Liver (tissue), 9 donors: ENCODE measurements around the gene CALML5. TPM values are rescaled to one million over a fixed set of nuclear protein-coding genes. Genes with fewer than 3 reads are reported as not detected.

Source experiments
- DNase-seq: peaks from one replicate; pipeline ENCODE4 v3.0.0-alpha.2; 2017; ENCODE audit warnings: low spot score
- H3K27ac ChIP-seq, 2 donors: one replicate each; pipeline ENCODE4 v1.7.0; 2013; ENCODE audit warnings: inconsistent platforms in 2 of 2, low read length in 2 of 2, control low read depth in 1 of 2, low read depth in 1 of 2, mild to moderate bottlenecking in 1 of 2
- H3K27me3 ChIP-seq, 4 donors: one replicate each; pipeline versions ENCODE4 v1.6.1 to v1.7.0; 2013; ENCODE audit warnings: low read length in 3 of 4, inconsistent platforms in 1 of 4, mild to moderate bottlenecking in 1 of 4, moderate library complexity in 1 of 4; ENCODE audit not compliant: control insufficient read depth in 4 of 4, insufficient read depth in 4 of 4
- H3K36me3 ChIP-seq, 4 donors: one replicate each; pipeline versions ENCODE4 v1.6.1 to v1.7.0; 2013; ENCODE audit warnings: low read length in 3 of 4, mild to moderate bottlenecking in 3 of 4, low read depth in 1 of 4, moderate library complexity in 1 of 4; ENCODE audit not compliant: control insufficient read depth in 4 of 4, insufficient read depth in 3 of 4
- H3K4me1 ChIP-seq, 4 donors: one replicate each; pipeline versions ENCODE4 v1.6.1 to v1.7.0; 2013; ENCODE audit warnings: low read length in 3 of 4, mild to moderate bottlenecking in 3 of 4, moderate library complexity in 1 of 4; ENCODE audit not compliant: control insufficient read depth in 4 of 4, insufficient read depth in 4 of 4
- H3K4me3 ChIP-seq, 3 donors: one replicate each; pipeline versions ENCODE4 v1.6.1 to v1.7.0; 2013; ENCODE audit warnings: low read length in 3 of 3, control low read depth in 1 of 3, low read depth in 1 of 3, mild to moderate bottlenecking in 1 of 3
- H3K9ac ChIP-seq, 2 donors: one replicate each; pipeline ENCODE4 v1.7.0; 2013; ENCODE audit warnings: low read length in 2 of 2, mild to moderate bottlenecking in 2 of 2, moderate library complexity in 2 of 2, control low read depth in 1 of 2, low read depth in 1 of 2
- H3K9me3 ChIP-seq, 4 donors: one replicate each; pipeline versions ENCODE4 v1.6.1 to v1.7.0; 2013; ENCODE audit warnings: low read length in 3 of 4; ENCODE audit not compliant: control insufficient read depth in 4 of 4
- CTCF ChIP-seq: fragments of 150-350 bp; IDR thresholded peaks from 2 replicates; pipeline ENCODE4 v1.5.1; 2017; ENCODE audit warnings: improper control_type of control experiment, low read depth, low read length; ENCODE audit not compliant: missing input control
- FOXA1 ChIP-seq: IDR thresholded peaks from 2 replicates; pipeline ENCODE4 v1.6.1; 2016; ENCODE audit warnings: antibody characterized with exemption
- FOXA2 ChIP-seq: IDR thresholded peaks from 2 replicates; pipeline ENCODE4 v1.6.1; 2016; ENCODE audit warnings: antibody characterized with exemption
- GABPA ChIP-seq, 2 donors: IDR thresholded peaks in 1 of 2; conservative IDR thresholded peaks in 1 of 2; 2 replicates each; pipeline ENCODE4 v1.6.1; 2016; ENCODE audit warnings: antibody characterized with exemption in 2 of 2, mild to moderate bottlenecking in 1 of 2, moderate library complexity in 1 of 2
- HNF4A ChIP-seq, 2 donors: conservative IDR thresholded peaks; 2 replicates each; pipeline ENCODE4 v1.6.1; 2016; ENCODE audit warnings: antibody characterized with exemption in 2 of 2, mild to moderate bottlenecking in 2 of 2
- HNF4G ChIP-seq: IDR thresholded peaks from 2 replicates; pipeline ENCODE4 v1.6.1; 2016; ENCODE audit warnings: antibody characterized with exemption
- JUND ChIP-seq, 2 donors: IDR thresholded peaks; 2 replicates each; pipeline ENCODE4 v1.6.1; 2016; ENCODE audit warnings: antibody characterized with exemption in 2 of 2
- MAX ChIP-seq: IDR thresholded peaks from 2 replicates; pipeline ENCODE4 v1.6.1; 2016; ENCODE audit warnings: antibody characterized with exemption
- NR2F2 ChIP-seq: IDR thresholded peaks from 2 replicates; pipeline ENCODE4 v1.6.1; 2016; ENCODE audit warnings: antibody characterized with exemption
- RAD21 ChIP-seq, 2 donors: IDR thresholded peaks; 2 replicates each; pipeline ENCODE4 v1.6.1; 2016; ENCODE audit warnings: antibody characterized with exemption in 2 of 2, mild to moderate bottlenecking in 2 of 2
- REST ChIP-seq: IDR thresholded peaks from 2 replicates; pipeline ENCODE4 v1.6.1; 2016; ENCODE audit warnings: antibody characterized with exemption, mild to moderate bottlenecking
- RXRA ChIP-seq, 2 donors: IDR thresholded peaks; 2 replicates each; pipeline ENCODE4 v1.6.1; 2017 to 2018; ENCODE audit warnings: antibody characterized with exemption in 2 of 2, mild to moderate bottlenecking in 1 of 2
- SP1 ChIP-seq: IDR thresholded peaks from 2 replicates; pipeline ENCODE4 v1.6.1; 2018; ENCODE audit warnings: antibody characterized with exemption, mild to moderate bottlenecking
- TAF1 ChIP-seq: conservative IDR thresholded peaks from 2 replicates; pipeline ENCODE4 v1.6.1; 2016; ENCODE audit warnings: antibody characterized with exemption, mild to moderate bottlenecking
- YY1 ChIP-seq: IDR thresholded peaks from 2 replicates; pipeline ENCODE4 v1.6.1; 2016; ENCODE audit warnings: antibody characterized with exemption, mild to moderate bottlenecking
- WGBS: extraction: QIAGEN DNeasy Blood & Tissue Kit; methylation state at CpG from one replicate; pipeline ENCODE4 v1.1.7; 2013; 5-methylcytosine and 5-hydroxymethylcytosine counted together
- polyA plus RNA-seq, 2 donors: library from polyadenylated mRNA; stranded (reverse) in 1 of 2; unstranded in 1 of 2; fragments of 200-250 nt in 1 of 2; fragments of >200 nt in 1 of 2; fragmentation: Nextera tagmentation in 1 of 2; extraction: Ambion mirVana in 1 of 2; gene quantifications; one replicate each; pipeline versions ENCODE4 v1.2.1 to v1.2.3, GENCODE V29; 2013 to 2015
- total RNA-seq, 2 donors: library from RNA; depleted of rRNA; stranded (reverse); fragments of >200 nt; gene quantifications; one replicate each; pipeline ENCODE4 v1.2.3, GENCODE V29; 2014
- TF ChIP-seq, protein P1 (sequence below): IDR thresholded peaks from 2 replicates; pipeline ENCODE4 v1.6.1; 2016; ENCODE audit warnings: antibody characterized with exemption
- TF ChIP-seq, protein P2 (sequence below): IDR thresholded peaks from 2 replicates; pipeline ENCODE4 v1.6.1; 2016; ENCODE audit warnings: antibody characterized with exemption
- donor health status: healthy.
- donor health status: healthy.
- donor health status: healthy.
- donor health status: healthy.
- donor health status: healthy.

Gene CALML5
- total and polyA plus RNA-seq, 4 donors: not detected

DNA sequence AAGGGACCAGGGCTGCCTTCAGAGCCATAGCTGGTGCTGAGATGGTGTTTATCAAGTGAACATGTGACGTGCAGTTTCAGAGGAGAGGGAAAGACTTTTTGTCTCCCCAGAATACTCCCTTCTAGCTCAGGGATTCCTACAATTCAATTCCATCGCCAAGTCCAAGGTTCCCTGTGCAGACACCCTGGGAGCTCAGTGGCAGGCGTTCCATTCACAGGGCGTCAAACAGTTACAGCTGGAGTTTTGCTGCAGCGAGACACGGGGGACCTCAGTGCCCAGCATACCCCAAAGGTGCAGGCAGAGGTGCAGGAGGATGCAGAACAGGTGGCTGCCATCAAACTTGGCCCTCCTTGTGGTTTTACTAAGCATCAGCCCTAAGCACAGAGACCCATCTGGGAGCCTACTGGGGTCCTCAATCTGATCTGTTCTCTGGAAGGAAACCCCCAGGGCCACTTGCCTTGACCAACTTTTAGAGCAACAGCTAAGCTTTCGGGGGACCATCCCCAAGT, 846 bp upstream of the CALML5 start:
- TF ChIP-seq MAX (no peak), FOXA1 (no peak), GABPA (IDR thresholded peaks at IDR 0.05 in 1 of 2, conservative IDR thresholded peaks at IDR 0.05 in 1 of 2) (no peak), RAD21 (IDR thresholded peaks at IDR 0.05) (no peak), CTCF (no peak), REST (no peak), YY1 (no peak), RXRA (IDR thresholded peaks at IDR 0.05) (no peak), NR2F2 (no peak), HNF4G (no peak)
- TF ChIP-seq, protein P1, sequence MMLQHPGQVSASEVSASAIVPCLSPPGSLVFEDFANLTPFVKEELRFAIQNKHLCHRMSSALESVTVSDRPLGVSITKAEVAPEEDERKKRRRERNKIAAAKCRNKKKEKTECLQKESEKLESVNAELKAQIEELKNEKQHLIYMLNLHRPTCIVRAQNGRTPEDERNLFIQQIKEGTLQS: no peak
- TF ChIP-seq, protein P2, sequence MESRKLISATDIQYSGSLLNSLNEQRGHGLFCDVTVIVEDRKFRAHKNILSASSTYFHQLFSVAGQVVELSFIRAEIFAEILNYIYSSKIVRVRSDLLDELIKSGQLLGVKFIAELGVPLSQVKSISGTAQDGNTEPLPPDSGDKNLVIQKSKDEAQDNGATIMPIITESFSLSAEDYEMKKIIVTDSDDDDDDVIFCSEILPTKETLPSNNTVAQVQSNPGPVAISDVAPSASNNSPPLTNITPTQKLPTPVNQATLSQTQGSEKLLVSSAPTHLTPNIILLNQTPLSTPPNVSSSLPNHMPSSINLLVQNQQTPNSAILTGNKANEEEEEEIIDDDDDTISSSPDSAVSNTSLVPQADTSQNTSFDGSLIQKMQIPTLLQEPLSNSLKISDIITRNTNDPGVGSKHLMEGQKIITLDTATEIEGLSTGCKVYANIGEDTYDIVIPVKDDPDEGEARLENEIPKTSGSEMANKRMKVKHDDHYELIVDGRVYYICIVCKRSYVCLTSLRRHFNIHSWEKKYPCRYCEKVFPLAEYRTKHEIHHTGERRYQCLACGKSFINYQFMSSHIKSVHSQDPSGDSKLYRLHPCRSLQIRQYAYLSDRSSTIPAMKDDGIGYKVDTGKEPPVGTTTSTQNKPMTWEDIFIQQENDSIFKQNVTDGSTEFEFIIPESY: no peak
- no peaks in the 10 kb centered on the region for H3K36me3 ChIP-seq
- H3K27me3 ChIP-seq: no peaks in the 10 kb centered on the region
- H3K9me3 ChIP-seq: no peaks in the 10 kb centered on the region
- no peak for DNase-seq
- no peak overlapping the region for H3K4me3 ChIP-seq
- 94% methylated on average over 7 of the region's 7 CpGs for WGBS
- no peaks in the 10 kb centered on the region for H3K4me1 ChIP-seq
- H3K9ac ChIP-seq: no peak overlapping the region
- H3K27ac ChIP-seq: no peak overlapping the region

DNA sequence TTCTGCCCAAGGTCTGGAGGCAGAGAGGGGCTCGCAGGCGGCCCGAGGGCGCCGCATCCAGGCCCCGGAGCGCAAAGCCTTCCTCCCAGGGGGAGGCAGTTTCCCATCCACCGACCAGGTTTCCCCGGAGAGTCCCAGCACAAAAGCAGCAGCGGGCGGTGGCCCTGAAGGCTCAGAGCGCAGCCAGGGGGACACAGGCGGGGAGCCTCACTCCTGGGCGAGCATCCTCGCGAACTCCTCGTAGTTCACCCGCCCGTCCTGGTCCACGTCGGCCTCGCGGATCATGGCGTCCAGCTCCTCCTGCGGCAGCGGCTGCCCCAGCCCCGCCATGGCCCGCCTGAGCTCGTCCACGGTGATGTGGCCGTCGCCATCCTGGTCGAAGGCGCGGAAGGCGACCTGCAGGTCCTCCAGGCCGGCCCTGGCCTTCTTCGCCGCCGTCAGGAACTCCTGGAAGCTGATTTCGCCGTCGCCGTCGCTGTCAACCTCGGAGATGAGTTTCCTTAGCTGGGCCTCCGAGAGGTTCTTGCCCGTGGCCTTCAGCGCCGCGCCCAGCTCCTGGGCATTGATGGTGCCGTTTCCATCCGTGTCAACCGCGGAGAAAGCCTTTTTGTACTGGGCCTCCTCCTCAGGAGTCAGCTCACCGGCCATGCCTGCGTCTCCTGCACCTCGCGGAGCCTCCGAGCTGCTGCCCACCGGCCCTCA, 428 bp downstream of the CALML5 start:
- Histone ChIP-seq H3K4me3 (no peak overlapping the region), H3K9ac (no peak overlapping the region), H3K27me3 (no peaks in the 10 kb centered on the region), H3K4me1 (peaks cover 0 to 3% (median under 1%) of the 10 kb centered on the region in 4 donors), H3K27ac (no peak overlapping the region), H3K36me3 (no peaks in the 10 kb centered on the region), H3K9me3 (no peaks in the 10 kb centered on the region)
- DNase-seq: no peak
- 95% methylated on average over 61 of the region's 61 CpGs for WGBS
- TF ChIP-seq CTCF (no peak), FOXA2 (no peak), HNF4A (conservative IDR thresholded peaks at IDR 0.05) (no peak), YY1 (no peak), TAF1 (no peak), GABPA (IDR thresholded peaks at IDR 0.05 in 1 of 2, conservative IDR thresholded peaks at IDR 0.05 in 1 of 2) (no peak), SP1 (no peak), JUND (IDR thresholded peaks at IDR 0.05) (no peak), NR2F2 (no peak), HNF4G (no peak), MAX (no peak), RAD21 (IDR thresholded peaks at IDR 0.05) (no peak)
- TF ChIP-seq, protein P2: no peak
- TF ChIP-seq, protein P1: no peak
